Pancreas (tissue), 10 donors: ENCODE results near the gene CCDC74A. TPM values are rescaled to one million over a fixed set of nuclear protein-coding genes. Genes with fewer than 3 reads are reported as not detected.
"Not testable (repeated sequence)": the region's sequence is repeated elsewhere in the genome, so short reads cannot be mapped to it uniquely, and the experiment has no call there.

Source experiments
- ATAC-seq, 4 donors: fragments of 200-7000 bp; cut with Tn5 transposase; one replicate each; pipeline versions ENCODE4 v1.8.0 to v1.9.1; 2020; ENCODE audit warnings: mild to moderate bottlenecking in 4 of 4, moderate library complexity in 4 of 4
- DNase-seq, 6 donors: peaks; one replicate each; pipeline ENCODE4 v3.0.0-alpha.2; 2020
- FAIRE-seq: peaks from 2 replicates; lab custom pipeline; 2012; peaks lifted over from hg19 to GRCh38; lab: Jason Lieb, UNC
- H3K27ac ChIP-seq, 4 donors: fragments of 200-600 bp; sonication (generic); 1 replicate in 3 of 4; 2 replicates in 1 of 4; pipeline versions ENCODE4 v1.5.0 to v1.8.0; 2020
- H3K27me3 ChIP-seq, 4 donors: fragments of 200-600 bp; one replicate each; pipeline ENCODE4 v1.8.0; 2021
- H3K36me3 ChIP-seq, 3 donors: fragments of 200-600 bp; sonication (generic) in 1 of 3; one replicate each; pipeline versions ENCODE4 v1.5.0 to v1.8.0; 2020 to 2021
- H3K4me1 ChIP-seq, 3 donors: fragments of 200-600 bp; one replicate each; pipeline ENCODE4 v1.8.0; 2021
- H3K4me3 ChIP-seq, 4 donors: fragments of 200-600 bp; sonication (generic) in 2 of 4; one replicate each; pipeline versions ENCODE4 v1.5.0 to v1.8.0; 2020 to 2021
- H3K9me3 ChIP-seq, 4 donors: fragments of 200-600 bp; one replicate each; pipeline ENCODE4 v1.8.0; 2021
- CTCF ChIP-seq, 4 donors: fragments of 200-600 bp; sonication (generic) in 3 of 4; IDR thresholded peaks; one replicate each; pipeline versions ENCODE4 v1.5.0 to v1.8.0; 2021; ENCODE audit warnings: antibody characterized with exemption in 4 of 4
- WGBS, 2 donors: extraction: QIAGEN DNeasy Blood & Tissue Kit; methylation state at CpG; one replicate each; pipeline ENCODE4 v1.1.7; 2013; 5-methylcytosine and 5-hydroxymethylcytosine counted together
- intact Hi-C, 3 donors: fragments of 100-400 bp; cut with DNase I; formaldehyde crosslinking; loops; one replicate each; pipeline versions ENCODE4 v1.11.1 to v1.14.2; 2022
- polyA plus RNA-seq, 2 donors: library from polyadenylated mRNA; stranded (reverse); fragments of 200-250 nt; gene quantifications; one replicate each; pipeline ENCODE4 v1.2.3, GENCODE V29; 2013
- total RNA-seq, 6 donors: library from RNA; stranded (reverse); fragmentation: NEBNext Ultra II Directional in 4 of 6; extraction: Animal tissue kit (Norgen Biotek cat#: 25700) in 4 of 6; gene quantifications; one replicate each; pipeline versions ENCODE4 v1.2.1 to v1.2.4, GENCODE V29; 2021 to 2023
- donor health status: healthy with polysubstance abuse.
- donor health status: DM: no; HTN: no; CAD: no; lungs with moderate emphysema.
- donor health status: DM: no; HTN: no; CAD: no.
- donor health status: control.
- donor health status: control.
- donor health status: Bipolar disorder and iron deficiency.
- donor health status: DM: yes; HTN: yes; CAD: no.
- donor health status: DM: no; HTN: no; CAD: no.
- donor health status: DM: no; HTN: no; CAD: no.
- donor health status: DM: yes; HTN: yes; CAD: no.

CCDC74A gene
- total and polyA plus RNA-seq, 8 donors = 0.35 to 10.6 (median 1.5) TPM

GRCh38 chr2:131514408-131515166 is 13.1 kb upstream of the CCDC74A start:
- DNase-seq, H3K36me3 ChIP-seq: not testable (repeated sequence)

GRCh38 chr2:131515235-131515634 is 12.5 kb upstream of the CCDC74A start:
- intact Hi-C loops, H3K4me1 ChIP-seq, H3K27me3 ChIP-seq, FAIRE-seq, H3K27ac ChIP-seq, ATAC-seq, H3K4me3 ChIP-seq, H3K9me3 ChIP-seq: not testable (repeated sequence)
- WGBS, 2 donors = 91% methylated on average over 12 to 14 of the region's 14 CpGs
- peaks cover 0 to 13% (median under 1%) of the 10 kb centered on the region in 3 donors for H3K36me3 ChIP-seq
- peak in 1 of 6 donors; percentile 55 for DNase-seq

More at GRCh38 chr2:131514408-131515166, 13.1 kb upstream of the CCDC74A start:
- intact Hi-C loops, H3K27ac ChIP-seq, ATAC-seq, FAIRE-seq, H3K4me1 ChIP-seq, H3K4me3 ChIP-seq, H3K27me3 ChIP-seq, H3K9me3 ChIP-seq: not testable (repeated sequence)
- WGBS, 2 donors = 81 to 84% methylated on average over 15 of the region's 15 CpGs

- peak in 1 of 6 donors; percentile 13 for DNase-seq
- FAIRE-seq = no peak
- H3K4me1 ChIP-seq = no peaks in the 10 kb centered on the region
- H3K36me3 ChIP-seq = peaks cover 0 to 15% (median 3%) of the 10 kb centered on the region in 3 donors
- no peak for TF ChIP-seq CTCF (IDR thresholded peaks at IDR 0.05)
- no peaks in the 10 kb centered on the region for H3K27me3 ChIP-seq
- no peak overlapping the region for H3K27ac ChIP-seq
- no peak overlapping the region for H3K4me3 ChIP-seq
- intact Hi-C loops = no loop called here
- 80 to 81% methylated on average over 10 of the region's 10 CpGs for WGBS, 2 donors
- ATAC-seq = no peak
- no peaks in the 10 kb centered on the region for H3K9me3 ChIP-seq
Measured at GRCh38 chr2:131516011-131516410, 11.7 kb upstream of the CCDC74A start.

- 67 to 68% methylated on average over 11 of the region's 11 CpGs for WGBS, 2 donors
- DNase-seq (peak in 4 of 6 donors; percentile 13 to 65 (median 36)), ATAC-seq (peak in 3 of 4 donors; percentile 23 to 67 (median 55))
- H3K4me1 ChIP-seq, H3K27me3 ChIP-seq, H3K27ac ChIP-seq, FAIRE-seq, intact Hi-C loops, H3K9me3 ChIP-seq, H3K4me3 ChIP-seq: not testable (repeated sequence)
- H3K36me3 ChIP-seq = peaks cover 0 to 15% (median 3%) of the 10 kb centered on the region in 3 donors
Measured at GRCh38 chr2:131516621-131517020, 11.1 kb upstream of the CCDC74A start.

GRCh38 chr2:131517106-131517831 is 10.4 kb upstream of the CCDC74A start:
- no peaks in the 10 kb centered on the region for H3K27me3 ChIP-seq
- no peak for TF ChIP-seq CTCF (IDR thresholded peaks at IDR 0.05)
- 95 to 96% methylated on average over 17 of the region's 17 CpGs for WGBS, 2 donors
- no peak overlapping the region for H3K4me3 ChIP-seq
- intact Hi-C loops = no loop called here
- H3K27ac ChIP-seq = no peak overlapping the region
- FAIRE-seq = no peak
- DNase-seq = peak in 1 of 6 donors; percentile 43
- ATAC-seq = no peak
- H3K4me1 ChIP-seq = no peaks in the 10 kb centered on the region
- H3K9me3 ChIP-seq = no peaks in the 10 kb centered on the region
- peaks cover 0 to 15% (median 3%) of the 10 kb centered on the region in 3 donors for H3K36me3 ChIP-seq

- peak in 1 of 6 donors; percentile 43 for DNase-seq
- H3K4me1 ChIP-seq, H3K9me3 ChIP-seq, H3K27me3 ChIP-seq, ATAC-seq, FAIRE-seq, H3K27ac ChIP-seq, H3K4me3 ChIP-seq, intact Hi-C loops: not testable (repeated sequence)
- 86 to 91% methylated on average over 15 to 16 of the region's 16 CpGs for WGBS, 2 donors
- peaks cover 0 to 15% (median 3%) of the 10 kb centered on the region in 3 donors for H3K36me3 ChIP-seq
Measured at GRCh38 chr2:131517856-131518255, 9.8 kb upstream of the CCDC74A start.

GRCh38 chr2:131518531-131518930 is 9.2 kb upstream of the CCDC74A start:
- FAIRE-seq, H3K4me1 ChIP-seq, H3K4me3 ChIP-seq, H3K27me3 ChIP-seq, H3K9me3 ChIP-seq, intact Hi-C loops, H3K27ac ChIP-seq, ATAC-seq: not testable (repeated sequence)
- peak in 1 of 6 donors; percentile 13 for DNase-seq
- peaks cover 0 to 15% (median 3%) of the 10 kb centered on the region in 3 donors for H3K36me3 ChIP-seq
- 93 to 96% methylated on average over 6 to 11 of the region's 11 CpGs for WGBS, 2 donors
